Thyroid gland (tissue), 4 donors: ENCODE results near the gene ANTXR1.

Source experiments
- CTCF ChIP-seq, 6 experiments: fragments of 200-600 bp in 3 of 6; fragments of 450-650 bp in 3 of 6; sonication (generic) in 3 of 6; IDR thresholded peaks; one replicate each; pipeline ENCODE4 v1.5.1; 2016 to 2019; ENCODE audit warnings: antibody characterized with exemption in 6 of 6, mild to moderate bottlenecking in 2 of 6, inconsistent platforms in 1 of 6, moderate library complexity in 1 of 6
- POLR2A ChIP-seq, 2 donors: fragments of 450-650 bp; IDR thresholded peaks; one replicate each; pipeline ENCODE4 v1.6.1; 2017; ENCODE audit warnings: antibody characterized with exemption in 2 of 2, mild to moderate bottlenecking in 2 of 2, moderate library complexity in 1 of 2

- TF ChIP-seq CTCF (IDR thresholded peaks at IDR 0.05) = no peak
- no peak for TF ChIP-seq POLR2A (IDR thresholded peaks at IDR 0.05)
Observed at GRCh38 chr2:69092857-69093256, 79.9 kb downstream of the ANTXR1 start.
